ENCODE measurements around the gene TCERG1. TPM values are rescaled to one million over a fixed set of nuclear protein-coding genes. Genes with fewer than 3 reads are reported as not detected.

The TCERG1 gene
- total RNA-seq, 4 donors from 2014 or later, result 63.0 to 232 (median 104) TPM

GRCh38 chr5:146540414-146540813 is 93.3 kb downstream of the TCERG1 start:
- no peaks in the 10 kb centered on the region for H3K27me3 ChIP-seq
- H3K4me1 ChIP-seq, result no peaks in the 10 kb centered on the region
- no peak for TF ChIP-seq POLR2A (IDR thresholded peaks at IDR 0.05)
- TF ChIP-seq, protein P1, sequence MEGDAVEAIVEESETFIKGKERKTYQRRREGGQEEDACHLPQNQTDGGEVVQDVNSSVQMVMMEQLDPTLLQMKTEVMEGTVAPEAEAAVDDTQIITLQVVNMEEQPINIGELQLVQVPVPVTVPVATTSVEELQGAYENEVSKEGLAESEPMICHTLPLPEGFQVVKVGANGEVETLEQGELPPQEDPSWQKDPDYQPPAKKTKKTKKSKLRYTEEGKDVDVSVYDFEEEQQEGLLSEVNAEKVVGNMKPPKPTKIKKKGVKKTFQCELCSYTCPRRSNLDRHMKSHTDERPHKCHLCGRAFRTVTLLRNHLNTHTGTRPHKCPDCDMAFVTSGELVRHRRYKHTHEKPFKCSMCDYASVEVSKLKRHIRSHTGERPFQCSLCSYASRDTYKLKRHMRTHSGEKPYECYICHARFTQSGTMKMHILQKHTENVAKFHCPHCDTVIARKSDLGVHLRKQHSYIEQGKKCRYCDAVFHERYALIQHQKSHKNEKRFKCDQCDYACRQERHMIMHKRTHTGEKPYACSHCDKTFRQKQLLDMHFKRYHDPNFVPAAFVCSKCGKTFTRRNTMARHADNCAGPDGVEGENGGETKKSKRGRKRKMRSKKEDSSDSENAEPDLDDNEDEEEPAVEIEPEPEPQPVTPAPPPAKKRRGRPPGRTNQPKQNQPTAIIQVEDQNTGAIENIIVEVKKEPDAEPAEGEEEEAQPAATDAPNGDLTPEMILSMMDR (IDR thresholded peaks at IDR 0.05), result no peak
- H3K9me3 ChIP-seq, result no peaks in the 10 kb centered on the region
- no peak overlapping the region for H3K27ac ChIP-seq
- H3K36me3 ChIP-seq, result no peaks in the 10 kb centered on the region
- H3K4me3 ChIP-seq, result no peak overlapping the region
- DNase-seq, result no peak

DNA sequence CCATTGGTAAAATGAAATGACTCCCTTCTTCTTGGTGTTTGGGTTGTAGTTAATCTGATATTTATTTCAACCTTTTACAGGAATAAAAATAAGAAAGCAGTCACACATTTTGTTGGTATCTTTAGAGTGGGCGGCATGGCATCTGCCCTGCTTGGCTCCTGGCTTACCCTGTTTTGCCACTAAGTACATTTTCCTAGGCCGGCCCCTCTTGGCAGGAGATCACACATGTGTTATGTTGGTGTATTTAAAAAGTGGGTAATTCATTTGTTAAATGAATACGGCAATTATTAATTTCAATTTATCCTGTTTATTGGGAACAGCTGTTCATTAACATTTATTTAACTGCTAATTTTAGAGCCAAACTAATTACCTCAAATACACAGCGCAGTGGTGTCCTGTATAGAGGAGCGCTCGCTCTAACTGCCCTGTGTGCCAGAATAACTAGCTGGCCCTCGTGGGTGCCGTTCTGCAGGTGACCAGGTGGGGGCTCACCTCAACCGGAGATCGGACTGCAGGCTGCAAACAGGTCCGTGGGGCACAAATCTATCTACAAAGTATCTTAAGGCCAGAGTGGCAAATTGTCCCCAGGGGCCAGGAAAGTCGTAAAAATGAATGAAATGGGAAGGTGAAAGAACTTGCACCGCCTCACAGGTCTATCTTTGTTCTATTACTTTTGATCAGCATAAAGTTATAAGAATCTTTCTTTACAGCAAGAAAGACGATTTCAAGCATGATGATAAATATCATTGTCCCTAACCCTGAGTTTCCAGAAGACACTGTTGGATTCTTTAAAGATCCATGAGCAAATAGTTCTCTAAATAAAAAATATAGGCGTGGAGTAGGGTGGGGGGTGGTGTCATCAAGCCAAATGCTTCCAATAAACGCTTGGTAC is 95.1 kb downstream of the TCERG1 start:
- no peak overlapping the region for H3K4me3 ChIP-seq
- TF ChIP-seq POLR2A (IDR thresholded peaks at IDR 0.05), result no peak
- TF ChIP-seq, protein P1 (IDR thresholded peaks at IDR 0.05), result peak in 5 of 6 experiments; percentile 36 to 80 (median 71)
- no peak overlapping the region for H3K27ac ChIP-seq
- no peaks in the 10 kb centered on the region for H3K27me3 ChIP-seq
- DNase-seq, result peak; percentile 48 to 83 (median 78)
- no peaks in the 10 kb centered on the region for H3K4me1 ChIP-seq
- H3K36me3 ChIP-seq, result no peaks in the 10 kb centered on the region
- no peaks in the 10 kb centered on the region for H3K9me3 ChIP-seq

- Histone ChIP-seq H3K27ac (no peak overlapping the region), H3K36me3 (no peaks in the 10 kb centered on the region), H3K4me3 (no peak overlapping the region), H3K9me3 (no peaks in the 10 kb centered on the region), H3K4me1 (no peaks in the 10 kb centered on the region), H3K27me3 (no peaks in the 10 kb centered on the region)
- TF ChIP-seq POLR2A (IDR thresholded peaks at IDR 0.05), result no peak
- TF ChIP-seq, protein P1 (IDR thresholded peaks at IDR 0.05), result no peak
- no peak for DNase-seq
Observed at GRCh38 chr5:146544232-146544631, 97.1 kb downstream of the TCERG1 start.

- Histone ChIP-seq H3K27ac (no peak overlapping the region), H3K9me3 (no peaks in the 10 kb centered on the region), H3K4me1 (no peaks in the 10 kb centered on the region), H3K4me3 (no peak overlapping the region), H3K36me3 (no peaks in the 10 kb centered on the region), H3K27me3 (no peaks in the 10 kb centered on the region)
- TF ChIP-seq POLR2A (IDR thresholded peaks at IDR 0.05), result no peak
- TF ChIP-seq, protein P1 (IDR thresholded peaks at IDR 0.05), result no peak
- DNase-seq, result no peak
Observed at GRCh38 chr5:146548781-146549449, 101.8 kb downstream of the TCERG1 start.

DNA sequence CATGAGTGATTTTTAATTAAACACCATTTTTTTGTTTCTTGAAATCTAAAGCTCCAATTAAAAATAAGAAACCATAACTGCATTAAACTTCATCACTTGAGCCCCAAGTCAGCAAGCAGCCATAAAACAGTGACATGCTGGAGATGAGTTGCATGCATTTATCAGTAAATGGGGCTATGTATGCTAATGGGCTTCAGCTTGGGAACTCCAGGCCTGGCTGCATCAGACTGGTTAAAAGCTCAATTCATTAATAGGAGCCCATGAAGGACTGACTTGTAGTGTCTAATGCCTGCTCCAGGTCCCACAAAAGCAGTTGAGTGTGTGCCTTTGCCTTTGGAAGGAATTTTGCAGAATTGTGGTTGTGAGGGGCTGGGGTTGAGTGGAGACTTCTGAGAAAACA is 102.5 kb downstream of the TCERG1 start:
- no peak for DNase-seq
- no peaks in the 10 kb centered on the region for H3K27me3 ChIP-seq
- no peak overlapping the region for H3K4me3 ChIP-seq
- no peaks in the 10 kb centered on the region for H3K36me3 ChIP-seq
- no peaks in the 10 kb centered on the region for H3K9me3 ChIP-seq
- no peaks in the 10 kb centered on the region for H3K4me1 ChIP-seq
- no peak overlapping the region for H3K27ac ChIP-seq
- no peak for TF ChIP-seq POLR2A (IDR thresholded peaks at IDR 0.05)
- TF ChIP-seq, protein P1 (IDR thresholded peaks at IDR 0.05), result no peak

All from Peyer's patch (tissue), 4 donors.